ENCODE measurements around the gene SPI1.
A peak's percentile ranks its signal among the peaks of the same experiment; 100 is the strongest.

SPI1 gene

GRCh38 chr11:47378010-47378835 is at the start of gene SPI1:
TSS of gene SPI1 (minus strand) at chr11:47378547. CDS start at chr11:47378353, 194 bp downstream.
- DNase-seq (ENCODE audit: low read depth): no peak

GRCh38 chr11:47426062-47426956 is 48.0 kb upstream of the SPI1 start, which contains the start of gene PSMC3:
TSS of gene PSMC3 (minus strand) at chr11:47426439. CDS start at chr11:47426279, 160 bp downstream.
- DNase-seq (ENCODE audit: low read depth): peak; percentile 98

- no peak for DNase-seq (ENCODE audit: low read depth)
These were observed 47.3 kb upstream of the SPI1 start for GRCh38 chr11:47425611-47426010.

GRCh38 chr11:47418454-47419259 is 40.3 kb upstream of the SPI1 start:
- DNase-seq (ENCODE audit: low read depth): no peak

GRCh38 chr11:47417712-47418111 is 39.4 kb upstream of the SPI1 start:
- DNase-seq (ENCODE audit: low read depth): no peak

GRCh38 chr11:47415949-47416472 is 37.7 kb upstream of the SPI1 start:
- DNase-seq (ENCODE audit: low read depth): no peak

- DNase-seq (ENCODE audit: low read depth): no peak
These were observed 36.9 kb upstream of the SPI1 start for GRCh38 chr11:47415091-47415854.

GRCh38 chr11:47414685-47415070 is 36.3 kb upstream of the SPI1 start:
- DNase-seq (ENCODE audit: low read depth): no peak

- DNase-seq (ENCODE audit: low read depth): no peak
These were observed 35.7 kb upstream of the SPI1 start for GRCh38 chr11:47413908-47414684.

GRCh38 chr11:47413351-47413750 is 35.0 kb upstream of the SPI1 start:
- no peak for DNase-seq (ENCODE audit: low read depth)

- no peak for DNase-seq (ENCODE audit: low read depth)
These were observed 33.8 kb upstream of the SPI1 start for GRCh38 chr11:47411884-47412746.

GRCh38 chr11:47410370-47411264 is 32.3 kb upstream of the SPI1 start:
- no peak for DNase-seq (ENCODE audit: low read depth)

GRCh38 chr11:47409440-47410369 is 31.4 kb upstream of the SPI1 start:
- DNase-seq (ENCODE audit: low read depth): no peak

GRCh38 chr11:47408598-47409439 is 30.5 kb upstream of the SPI1 start:
- DNase-seq (ENCODE audit: low read depth): no peak

GRCh38 chr11:47407746-47408590 is 29.6 kb upstream of the SPI1 start, which contains the start of gene SLC39A13:
TSS of gene SLC39A13 (plus strand) at chr11:47408590. CDS start at chr11:47410095, 1,505 bp downstream.
- peak; percentile 93 for DNase-seq (ENCODE audit: low read depth)

All from stimulated activated CD8-positive, alpha-beta memory T cell treated with anti-CD3 and anti-CD28 coated beads, Interleukin-15, amount 100 ng/mL, for 24 hours (primary cell).